ENCODE results near the gene DLEC1. TPM values are rescaled to one million over a fixed set of nuclear protein-coding genes. Genes with fewer than 3 reads are reported as not detected.

The DLEC1 gene
- total and polyA plus RNA-seq, 2 experiments from 2014 or later: 0.31 to 0.66 TPM

DNA sequence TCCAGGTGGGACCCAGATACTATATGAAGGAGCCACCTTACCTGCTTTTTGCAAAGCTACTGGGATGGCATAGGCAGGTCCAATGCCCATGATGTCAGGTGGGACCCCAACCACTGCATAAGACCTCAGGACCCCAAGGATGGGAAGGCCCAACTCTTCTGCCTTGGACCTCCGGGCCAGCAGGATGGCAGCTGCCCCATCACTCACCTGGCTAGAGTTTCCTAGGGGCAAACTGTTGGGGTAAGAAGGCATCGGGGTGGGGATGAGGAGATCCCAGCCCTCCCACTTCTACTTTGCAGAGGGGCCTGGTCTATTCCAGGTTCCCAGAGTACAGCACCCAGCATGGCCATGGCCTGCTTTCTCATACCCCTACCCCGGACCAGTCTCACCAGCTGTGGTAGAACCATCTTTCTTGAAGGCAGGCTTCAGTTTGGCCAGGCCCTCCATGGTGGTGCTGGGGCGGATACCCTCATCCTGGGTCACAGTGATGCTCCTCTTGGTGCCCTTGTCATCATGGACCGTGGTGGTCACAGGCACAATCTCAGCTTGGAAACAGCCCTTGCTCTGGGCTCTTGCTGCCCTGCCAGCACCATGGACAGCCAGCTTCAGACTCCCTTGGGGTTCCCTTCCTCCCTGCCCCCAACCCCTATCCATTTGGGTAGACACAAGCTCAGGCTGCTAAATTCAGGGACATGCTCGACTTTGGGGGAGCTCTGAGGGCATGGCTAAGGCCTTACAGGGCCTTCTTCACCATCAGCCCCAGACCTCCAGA lies 87.3 kb downstream of the DLEC1 start:
- no peaks in the 10 kb centered on the region for H3K9me2 ChIP-seq (ENCODE audit: insufficient read depth)
- no peak for TF ChIP-seq ZNF114 (CRISPR knock-in tag; IDR thresholded peaks at IDR 0.05)
- TF ChIP-seq, protein P1, sequence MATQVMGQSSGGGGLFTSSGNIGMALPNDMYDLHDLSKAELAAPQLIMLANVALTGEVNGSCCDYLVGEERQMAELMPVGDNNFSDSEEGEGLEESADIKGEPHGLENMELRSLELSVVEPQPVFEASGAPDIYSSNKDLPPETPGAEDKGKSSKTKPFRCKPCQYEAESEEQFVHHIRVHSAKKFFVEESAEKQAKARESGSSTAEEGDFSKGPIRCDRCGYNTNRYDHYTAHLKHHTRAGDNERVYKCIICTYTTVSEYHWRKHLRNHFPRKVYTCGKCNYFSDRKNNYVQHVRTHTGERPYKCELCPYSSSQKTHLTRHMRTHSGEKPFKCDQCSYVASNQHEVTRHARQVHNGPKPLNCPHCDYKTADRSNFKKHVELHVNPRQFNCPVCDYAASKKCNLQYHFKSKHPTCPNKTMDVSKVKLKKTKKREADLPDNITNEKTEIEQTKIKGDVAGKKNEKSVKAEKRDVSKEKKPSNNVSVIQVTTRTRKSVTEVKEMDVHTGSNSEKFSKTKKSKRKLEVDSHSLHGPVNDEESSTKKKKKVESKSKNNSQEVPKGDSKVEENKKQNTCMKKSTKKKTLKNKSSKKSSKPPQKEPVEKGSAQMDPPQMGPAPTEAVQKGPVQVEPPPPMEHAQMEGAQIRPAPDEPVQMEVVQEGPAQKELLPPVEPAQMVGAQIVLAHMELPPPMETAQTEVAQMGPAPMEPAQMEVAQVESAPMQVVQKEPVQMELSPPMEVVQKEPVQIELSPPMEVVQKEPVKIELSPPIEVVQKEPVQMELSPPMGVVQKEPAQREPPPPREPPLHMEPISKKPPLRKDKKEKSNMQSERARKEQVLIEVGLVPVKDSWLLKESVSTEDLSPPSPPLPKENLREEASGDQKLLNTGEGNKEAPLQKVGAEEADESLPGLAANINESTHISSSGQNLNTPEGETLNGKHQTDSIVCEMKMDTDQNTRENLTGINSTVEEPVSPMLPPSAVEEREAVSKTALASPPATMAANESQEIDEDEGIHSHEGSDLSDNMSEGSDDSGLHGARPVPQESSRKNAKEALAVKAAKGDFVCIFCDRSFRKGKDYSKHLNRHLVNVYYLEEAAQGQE (IDR thresholded peaks at IDR 0.05; ENCODE audit: unreplicated experiment): peak; percentile 46
- H3K4me1 Mint-ChIP-seq: no peaks in the 10 kb centered on the region
- H3K36me3 ChIP-seq (ENCODE audit: insufficient read depth): peaks cover 28% of the 10 kb centered on the region
- ATAC-seq (no peak), DNase-seq (ENCODE audit: low spot score) (no peak)
- H3K27me3 ChIP-seq (ENCODE audit: insufficient read depth): no peaks in the 10 kb centered on the region
- peaks cover 13% of the 10 kb centered on the region; the same call in 1 of the 2 replicates for H4K20me1 ChIP-seq (replicated peaks; ENCODE audit: insufficient read depth)
- H3K4me3 Mint-ChIP-seq: no peak overlapping the region
- no peak overlapping the region for H3K27ac Mint-ChIP-seq
- H3K4me3 ChIP-seq: no peak overlapping the region
- H3K4me2 ChIP-seq: no peak overlapping the region
- no peaks in the 10 kb centered on the region for H3K79me2 ChIP-seq (replicated peaks; ENCODE audit: insufficient read depth)
- peaks cover 73% of the 10 kb centered on the region for H3K36me3 Mint-ChIP-seq (ENCODE audit: low read depth)
- H3K4me1 ChIP-seq (ENCODE audit: insufficient read depth): no peaks in the 10 kb centered on the region
- no peaks in the 10 kb centered on the region for H3F3A ChIP-seq (replicated peaks; ENCODE audit: low read depth)
- no peaks in the 10 kb centered on the region for H3K9me3 Mint-ChIP-seq
- H2AFZ ChIP-seq: no peak overlapping the region
- H3K27ac ChIP-seq (ENCODE audit: low read depth): no peak overlapping the region
- peaks cover 6% of the 10 kb centered on the region for H3K27me3 Mint-ChIP-seq (ENCODE audit: insufficient read depth, low read depth, poor library complexity)

DNA sequence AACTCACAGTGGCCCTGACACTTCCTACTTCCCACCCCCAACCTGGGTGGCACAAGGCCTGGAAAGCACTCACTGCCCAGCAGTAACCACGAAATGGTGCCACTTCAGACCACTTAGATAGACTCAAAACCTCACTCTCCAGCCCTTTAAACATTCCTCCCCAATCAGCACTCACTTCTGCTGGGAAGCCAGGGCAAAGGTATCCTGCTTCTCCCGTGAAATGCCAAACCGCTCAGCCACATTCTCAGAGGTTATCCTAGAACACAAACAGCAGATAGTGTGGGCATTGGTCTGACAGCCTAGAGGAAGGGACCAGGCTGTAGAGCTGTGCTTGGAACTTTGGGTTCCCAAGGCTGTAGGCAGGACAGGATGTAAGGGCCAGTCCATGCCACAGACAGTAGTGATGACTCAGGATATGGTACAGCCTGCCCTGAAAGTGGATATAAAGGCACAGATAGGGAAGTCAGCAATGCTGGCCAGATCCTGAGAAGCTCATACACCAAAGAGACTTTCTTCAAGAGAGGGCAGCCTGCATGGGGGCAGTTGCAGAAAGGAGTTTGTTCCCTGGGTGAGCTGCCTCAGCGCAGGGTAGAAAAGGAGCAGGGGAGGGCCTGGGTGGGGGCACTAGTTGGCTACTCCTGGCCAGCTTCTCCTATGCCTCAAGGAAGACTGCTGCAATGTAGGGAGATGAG lies 88.7 kb downstream of the DLEC1 start:
- H3K4me1 Mint-ChIP-seq: no peaks in the 10 kb centered on the region; the same call in 2 of the 3 replicates
- Histone ChIP-seq H3K9me2 (ENCODE audit: insufficient read depth) (no peaks in the 10 kb centered on the region), H3K4me3 (no peak overlapping the region), H4K20me1 (replicated peaks; ENCODE audit: insufficient read depth) (peaks cover 13% of the 10 kb centered on the region; the same call in 1 of the 2 replicates), H3K79me2 (replicated peaks; ENCODE audit: insufficient read depth) (no peaks in the 10 kb centered on the region), H3K36me3 (ENCODE audit: insufficient read depth) (peaks cover 28% of the 10 kb centered on the region), H3K4me2 (no peak overlapping the region), H3K4me1 (ENCODE audit: insufficient read depth) (no peaks in the 10 kb centered on the region), H3K27ac (ENCODE audit: low read depth) (no peak overlapping the region), H3F3A (replicated peaks; ENCODE audit: low read depth) (0 out of 2 replicates have a peak, but pooled peaks cover 3% of the 10 kb centered on the region), H3K27me3 (ENCODE audit: insufficient read depth) (no peaks in the 10 kb centered on the region), H2AFZ (no peak overlapping the region)
- DNase-seq (ENCODE audit: low spot score) (no peak), ATAC-seq (no peak)
- peaks cover 4% of the 10 kb centered on the region for H3K27me3 Mint-ChIP-seq (ENCODE audit: insufficient read depth, low read depth, poor library complexity)
- peaks cover 68% of the 10 kb centered on the region for H3K36me3 Mint-ChIP-seq (ENCODE audit: low read depth)
- H3K4me3 Mint-ChIP-seq: no peak overlapping the region
- H3K27ac Mint-ChIP-seq: no peak overlapping the region
- no peaks in the 10 kb centered on the region for H3K9me3 Mint-ChIP-seq
- TF ChIP-seq, protein P1 (IDR thresholded peaks at IDR 0.05; ENCODE audit: unreplicated experiment): no peak
- TF ChIP-seq EZH2 (IDR thresholded peaks at IDR 0.05; ENCODE audit: low read depth, unreplicated experiment) (no peak), EZH2phosphoT487 (IDR thresholded peaks at IDR 0.05; ENCODE audit: unreplicated experiment) (no peak), ZNF331 (CRISPR knock-in tag; IDR thresholded peaks at IDR 0.05; ENCODE audit: low read depth) (no peak), CREB1 (CRISPR knock-in tag; IDR thresholded peaks at IDR 0.05; ENCODE audit: low read depth) (no peak)
- TF ChIP-seq, protein P2, sequence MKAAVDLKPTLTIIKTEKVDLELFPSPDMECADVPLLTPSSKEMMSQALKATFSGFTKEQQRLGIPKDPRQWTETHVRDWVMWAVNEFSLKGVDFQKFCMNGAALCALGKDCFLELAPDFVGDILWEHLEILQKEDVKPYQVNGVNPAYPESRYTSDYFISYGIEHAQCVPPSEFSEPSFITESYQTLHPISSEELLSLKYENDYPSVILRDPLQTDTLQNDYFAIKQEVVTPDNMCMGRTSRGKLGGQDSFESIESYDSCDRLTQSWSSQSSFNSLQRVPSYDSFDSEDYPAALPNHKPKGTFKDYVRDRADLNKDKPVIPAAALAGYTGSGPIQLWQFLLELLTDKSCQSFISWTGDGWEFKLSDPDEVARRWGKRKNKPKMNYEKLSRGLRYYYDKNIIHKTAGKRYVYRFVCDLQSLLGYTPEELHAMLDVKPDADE (IDR thresholded peaks at IDR 0.05): no peak

Measured in GM23338 (cell line).